Endothelial cell of umbilical vein (primary cell): ENCODE data around the gene NRF1. TPM values are rescaled to one million over a fixed set of nuclear protein-coding genes. Genes with fewer than 3 reads are reported as not detected.

Experiments
- BruUV-seq: library from RNA; stranded (reverse); fragments of 400-500 nt; replicated peaks from 2 replicates; lab custom pipeline; 2021; lab: Mats Ljungman, UMichigan
- CTCF ChIA-PET: fragments of 300-600, 350-600 bp; sonication (Branson Sonifier 250); formaldehyde crosslinking; loops from one replicate; lab custom pipeline; 2021; ENCODE audit warnings: antibody characterized with exemption, inconsistent platforms; lab: Charles Lee
- POLR2A ChIA-PET: fragments of 300-600, 350-600 bp; sonication (Branson Sonifier 250); formaldehyde crosslinking; loops from one replicate; lab custom pipeline; 2021; ENCODE audit warnings: antibody characterized with exemption, inconsistent platforms; lab: Charles Lee
- DNase-seq: peaks from one replicate; pipeline ENCODE4 v3.0.0-alpha.2; 2011; ENCODE audit warnings: low read depth, low spot score
- FAIRE-seq: peaks from 2 replicates; lab custom pipeline; 2011; peaks lifted over from hg19 to GRCh38; lab: Jason Lieb, UNC
- H2AFZ ChIP-seq: 2 replicates; pipeline ENCODE4 v1.6.0; 2012; ENCODE audit warnings: low read depth, low read length, control low read depth, inconsistent platforms
- H3K27ac ChIP-seq: 2 replicates; pipeline ENCODE4 v1.5.1; 2011; ENCODE audit warnings: low read depth, mild to moderate bottlenecking, control low read depth, low read length, moderate library complexity; ENCODE audit not compliant: insufficient read depth
- H3K27me3 ChIP-seq, 2 experiments: 2 replicates each; pipeline versions ENCODE4 v1.6.0 to v1.6.1; 2011; ENCODE audit warnings: low read length in 2 of 2, mixed read lengths in 1 of 2; ENCODE audit not compliant: control insufficient read depth in 2 of 2, insufficient read depth in 2 of 2
- H3K36me3 ChIP-seq, 2 experiments: 2 replicates in 1 of 2; 3 replicates in 1 of 2; pipeline ENCODE4 v1.5.1; 2011; ENCODE audit warnings: low read length in 2 of 2, mild to moderate bottlenecking in 1 of 2, moderate library complexity in 1 of 2; ENCODE audit not compliant: control insufficient read depth in 2 of 2, insufficient read depth in 2 of 2; ENCODE audit errors: extremely low read depth in 1 of 2
- H3K4me1 ChIP-seq: 3 replicates; pipeline ENCODE4 v1.5.1; 2011; ENCODE audit warnings: mild to moderate bottlenecking, low read length; ENCODE audit not compliant: control insufficient read depth, insufficient read depth; ENCODE audit errors: extremely low read depth
- H3K4me2 ChIP-seq: 2 replicates; pipeline ENCODE4 v1.6.1; 2011; ENCODE audit warnings: low read length, control low read depth, mixed read lengths; ENCODE audit not compliant: insufficient read depth
- H3K4me3 ChIP-seq, 3 experiments: fragments of 200-600 bp in 1 of 3; sonication (generic), shearing (Covaris generic) in 1 of 3; replicated peaks in 1 of 3; 2 replicates each; pipeline ENCODE4 v1.5.1; 2011 to 2016; ENCODE audit warnings: control low read depth in 3 of 3, low read length in 3 of 3, mild to moderate bottlenecking in 2 of 3, inconsistent platforms in 1 of 3, low read depth in 1 of 3, moderate library complexity in 1 of 3; ENCODE audit not compliant: insufficient read depth in 1 of 3
- H3K79me2 ChIP-seq: 2 replicates; pipeline ENCODE4 v1.6.0; 2012; ENCODE audit warnings: low read length, inconsistent platforms; ENCODE audit not compliant: control insufficient read depth, insufficient read depth
- H3K9ac ChIP-seq: replicated peaks from 2 replicates; pipeline ENCODE3; 2011; ENCODE audit warnings: low read length, control low read depth; ENCODE audit not compliant: insufficient read depth; ENCODE audit errors: extremely low read depth
- H3K9me1 ChIP-seq: replicated peaks from 3 replicates; pipeline ENCODE4 v1.6.0; 2011; ENCODE audit warnings: mild to moderate bottlenecking, low read length; ENCODE audit not compliant: control insufficient read depth, insufficient read depth; ENCODE audit errors: extremely low read depth
- H3K9me3 ChIP-seq: replicated peaks from 2 replicates; pipeline ENCODE4 v1.5.1; 2012; ENCODE audit warnings: low read length, inconsistent platforms; ENCODE audit not compliant: control insufficient read depth, insufficient read depth
- H4K20me1 ChIP-seq: replicated peaks from 2 replicates; pipeline ENCODE3; 2011; ENCODE audit warnings: mild to moderate bottlenecking, low read length; ENCODE audit not compliant: control insufficient read depth, insufficient read depth; ENCODE audit errors: extremely low read depth
- EZH2 ChIP-seq: IDR thresholded peaks from 2 replicates; pipeline ENCODE4 v1.6.1; 2012; ENCODE audit warnings: borderline replicate concordance, low read depth, mild to moderate bottlenecking, moderate library complexity, low read length, inconsistent platforms; ENCODE audit not compliant: severe bottlenecking
- FOS ChIP-seq: IDR thresholded peaks from 2 replicates; pipeline ENCODE4 v1.6.1; 2011; ENCODE audit warnings: mild to moderate bottlenecking, low read length, moderate library complexity, borderline replicate concordance; ENCODE audit not compliant: insufficient read depth
- GATA2 ChIP-seq: IDR thresholded peaks from 2 replicates; pipeline ENCODE4 v1.7.0; 2011; ENCODE audit warnings: low read depth, mild to moderate bottlenecking, moderate library complexity, mixed read lengths, low read length; ENCODE audit not compliant: insufficient read length, insufficient read depth
- JUN ChIP-seq: IDR thresholded peaks from 2 replicates; pipeline ENCODE4 v1.6.1; 2011; ENCODE audit warnings: borderline replicate concordance, low read depth; ENCODE audit not compliant: insufficient read length, insufficient read depth
- MYC ChIP-seq: IDR thresholded peaks from one replicate; pipeline ENCODE4 v1.6.1; 2011; ENCODE audit warnings: mild to moderate bottlenecking, low read depth, low read length
- POLR2A ChIP-seq: IDR thresholded peaks from 2 replicates; pipeline ENCODE4 v1.6.1; 2012; ENCODE audit warnings: low read depth, mild to moderate bottlenecking, control low read depth, low read length
- POLR2AphosphoS5 ChIP-seq: IDR thresholded peaks from 2 replicates; pipeline ENCODE4 v1.6.1; 2012; ENCODE audit warnings: low read depth, mild to moderate bottlenecking, control low read depth, low read length, moderate library complexity; ENCODE audit not compliant: insufficient read depth
- dilution Hi-C: fragments of 300-500 bp; cut with MboI; formaldehyde crosslinking; loops from one replicate; pipeline ENCODE4 v1.15.0; 2019; ENCODE audit warnings: low sequenced_read_pairs; ENCODE audit not compliant: extremely low pct_ligation_motif_present
- intact Hi-C: fragments of 100-400 bp; cut with micrococcal nuclease; formaldehyde crosslinking; loops from one replicate; pipeline ENCODE4 v1.10.0; 2022
- polyA plus RNA-seq, 4 experiments: library from polyadenylated mRNA; depleted of rRNA in 3 of 4; stranded (reverse) in 3 of 4; unstranded in 1 of 4; fragments of >200 nt; gene quantifications; 2 replicates each; pipeline versions ENCODE4 v1.2.1 to v1.2.3, GENCODE V29; 2011 to 2012; ENCODE audit warnings: missing spikeins in 1 of 4
- total RNA-seq: library from RNA; stranded (reverse); gene quantifications from 2 replicates; pipeline ENCODE4 v1.2.3, GENCODE V29; 2021
- TF ChIP-seq, protein P1 (sequence below): IDR thresholded peaks from 2 replicates; pipeline ENCODE4 v1.6.1; 2011; ENCODE audit not compliant: insufficient read depth, insufficient read length
- TF ChIP-seq, protein P2 (sequence below), 2 donors: IDR thresholded peaks; 1 replicate in 1 of 2; 2 replicates in 1 of 2; pipeline ENCODE4 v1.5.1; 2011; ENCODE audit warnings: low read length in 2 of 2, mild to moderate bottlenecking in 2 of 2, moderate library complexity in 2 of 2, control low read depth in 1 of 2, inconsistent platforms in 1 of 2, low read depth in 1 of 2; ENCODE audit not compliant: insufficient read depth in 1 of 2; ENCODE audit errors: extremely low read depth in 1 of 2

The NRF1 gene
- total and polyA plus RNA-seq, 2 donors (not counting 3 experiments of a cell fraction or from before 2014, with no cell fraction given) = 14.6 to 20.3 TPM

DNA sequence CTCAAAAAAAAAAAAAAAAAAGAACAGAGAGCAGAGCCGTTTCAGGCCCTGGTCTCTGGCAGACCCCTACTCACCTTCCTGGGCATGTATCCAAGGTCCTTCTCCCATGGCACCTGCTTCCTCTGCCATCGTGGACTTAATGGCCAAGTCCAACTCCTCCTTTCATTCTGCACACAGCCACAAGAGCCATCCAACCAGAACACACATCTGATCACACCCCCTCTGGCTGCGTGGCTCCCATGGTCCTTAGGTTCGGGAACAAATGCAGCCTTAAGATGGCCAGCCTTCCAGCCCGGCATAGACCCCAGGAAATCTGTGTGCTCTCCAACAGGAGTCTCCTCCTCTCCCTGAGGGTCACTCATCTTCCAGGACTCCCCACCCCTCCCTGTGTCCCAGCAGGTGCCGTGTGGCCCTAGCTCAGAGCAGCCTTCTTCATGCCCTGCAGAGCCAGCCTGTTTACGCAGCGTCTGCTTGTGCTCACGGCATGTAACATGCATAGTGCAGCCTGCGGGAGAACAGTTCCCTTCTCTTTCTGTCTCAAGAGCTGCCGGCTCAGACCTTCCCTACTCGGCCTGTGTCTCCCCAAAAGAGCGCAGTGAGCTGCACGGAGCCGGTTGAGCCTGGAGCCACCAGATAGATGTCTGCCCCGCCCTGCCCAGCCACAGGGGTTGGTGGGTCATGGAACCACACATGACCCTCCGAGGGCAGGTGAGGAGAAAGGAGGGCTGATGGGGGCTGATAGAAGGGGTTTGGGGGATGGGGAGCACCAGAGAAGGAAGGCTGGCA, 157.3 kb downstream of the NRF1 start:
- no peak for FAIRE-seq
- no peaks in the 10 kb centered on the region for H4K20me1 ChIP-seq
- TF ChIP-seq MYC = no peak
- TF ChIP-seq, protein P1, sequence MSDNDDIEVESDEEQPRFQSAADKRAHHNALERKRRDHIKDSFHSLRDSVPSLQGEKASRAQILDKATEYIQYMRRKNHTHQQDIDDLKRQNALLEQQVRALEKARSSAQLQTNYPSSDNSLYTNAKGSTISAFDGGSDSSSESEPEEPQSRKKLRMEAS = no peak
- TF ChIP-seq, protein P2, sequence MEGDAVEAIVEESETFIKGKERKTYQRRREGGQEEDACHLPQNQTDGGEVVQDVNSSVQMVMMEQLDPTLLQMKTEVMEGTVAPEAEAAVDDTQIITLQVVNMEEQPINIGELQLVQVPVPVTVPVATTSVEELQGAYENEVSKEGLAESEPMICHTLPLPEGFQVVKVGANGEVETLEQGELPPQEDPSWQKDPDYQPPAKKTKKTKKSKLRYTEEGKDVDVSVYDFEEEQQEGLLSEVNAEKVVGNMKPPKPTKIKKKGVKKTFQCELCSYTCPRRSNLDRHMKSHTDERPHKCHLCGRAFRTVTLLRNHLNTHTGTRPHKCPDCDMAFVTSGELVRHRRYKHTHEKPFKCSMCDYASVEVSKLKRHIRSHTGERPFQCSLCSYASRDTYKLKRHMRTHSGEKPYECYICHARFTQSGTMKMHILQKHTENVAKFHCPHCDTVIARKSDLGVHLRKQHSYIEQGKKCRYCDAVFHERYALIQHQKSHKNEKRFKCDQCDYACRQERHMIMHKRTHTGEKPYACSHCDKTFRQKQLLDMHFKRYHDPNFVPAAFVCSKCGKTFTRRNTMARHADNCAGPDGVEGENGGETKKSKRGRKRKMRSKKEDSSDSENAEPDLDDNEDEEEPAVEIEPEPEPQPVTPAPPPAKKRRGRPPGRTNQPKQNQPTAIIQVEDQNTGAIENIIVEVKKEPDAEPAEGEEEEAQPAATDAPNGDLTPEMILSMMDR (IDR thresholded peaks at IDR 0.05; ENCODE audit: extremely low read depth in 1 of 2, insufficient read depth in 1 of 2, low read depth in 1 of 2, low read length in 2 of 2) = no peak
- TF ChIP-seq GATA2 = no peak
- no peak for TF ChIP-seq FOS
- no peak for TF ChIP-seq POLR2AphosphoS5
- TF ChIP-seq POLR2A = no peak
- TF ChIP-seq EZH2 = no peak
- no peak for TF ChIP-seq JUN
- intact Hi-C loops (no loop called here), dilution Hi-C loops (no loop called here)
- BruUV-seq = no TSS peak
- ChIA-PET CTCF (interaction anchor here (1.2 kb wide), 1 partner anchor 12 kb away, joined by 3 read pairs; no protein-coding TSS in a partner anchor), POLR2A (no interaction called here)
- H3K4me2 ChIP-seq = no peak overlapping the region
- no peak overlapping the region for H3K9ac ChIP-seq
- H3K36me3 ChIP-seq = no peaks in the 10 kb centered on the region
- no peak overlapping the region for H3K27ac ChIP-seq
- no peaks in the 10 kb centered on the region for H3K4me1 ChIP-seq
- H3K9me1 ChIP-seq = no peaks in the 10 kb centered on the region
- DNase-seq = no peak
- peaks cover 0 to 2% of the 10 kb centered on the region in 2 experiments for H3K27me3 ChIP-seq
- no peak overlapping the region for H3K4me3 ChIP-seq
- H3K9me3 ChIP-seq = no peaks in the 10 kb centered on the region
- no peak overlapping the region for H2AFZ ChIP-seq
- no peaks in the 10 kb centered on the region for H3K79me2 ChIP-seq
